Nephron progenitor cell (in vitro differentiated cells): Measurements from ENCODE around the gene KLHL11.

Experiments
- DNase-seq: peaks from one replicate; pipeline ENCODE4 v3.0.0; 2021
- H3K27ac Mint-ChIP-seq: 2 replicates; pipeline ENCODE4 v1.8.0; 2021; ENCODE audit warnings: mild to moderate bottlenecking, moderate library complexity, mixed read lengths
- H3K27me3 Mint-ChIP-seq: 2 replicates; pipeline ENCODE4 v1.8.0; 2021; ENCODE audit warnings: mild to moderate bottlenecking, low read depth, mixed read lengths; ENCODE audit not compliant: poor library complexity
- H3K36me3 Mint-ChIP-seq: 2 replicates; pipeline ENCODE4 v1.8.0; 2021; ENCODE audit warnings: low read depth, mixed read lengths
- H3K4me1 Mint-ChIP-seq: 2 replicates; pipeline ENCODE4 v1.8.0; 2021; ENCODE audit warnings: mixed read lengths
- H3K4me3 Mint-ChIP-seq: 2 replicates; pipeline ENCODE4 v1.8.0; 2021; ENCODE audit warnings: mild to moderate bottlenecking, moderate library complexity, mixed read lengths
- H3K9me3 Mint-ChIP-seq: 2 replicates; pipeline ENCODE4 v1.8.0; 2021; ENCODE audit warnings: mild to moderate bottlenecking, moderate library complexity, mixed read lengths
- CTCF ChIP-seq: fragments of 200-600 bp; sonication (generic); IDR thresholded peaks from 2 replicates; pipeline ENCODE4 v1.5.0; 2021; ENCODE audit warnings: antibody characterized with exemption

Gene KLHL11

GRCh38 chr17:41893384-41893783 lies 28.2 kb upstream of the KLHL11 start:
- TF ChIP-seq CTCF: no peak
- no peak overlapping the region for H3K4me3 Mint-ChIP-seq
- DNase-seq: no peak
- peaks cover 21% of the 10 kb centered on the region for H3K4me1 Mint-ChIP-seq
- H3K27me3 Mint-ChIP-seq: no peaks in the 10 kb centered on the region
- H3K27ac Mint-ChIP-seq: no peak overlapping the region
- H3K9me3 Mint-ChIP-seq: no peaks in the 10 kb centered on the region
- peaks cover 67% of the 10 kb centered on the region for H3K36me3 Mint-ChIP-seq

DNA sequence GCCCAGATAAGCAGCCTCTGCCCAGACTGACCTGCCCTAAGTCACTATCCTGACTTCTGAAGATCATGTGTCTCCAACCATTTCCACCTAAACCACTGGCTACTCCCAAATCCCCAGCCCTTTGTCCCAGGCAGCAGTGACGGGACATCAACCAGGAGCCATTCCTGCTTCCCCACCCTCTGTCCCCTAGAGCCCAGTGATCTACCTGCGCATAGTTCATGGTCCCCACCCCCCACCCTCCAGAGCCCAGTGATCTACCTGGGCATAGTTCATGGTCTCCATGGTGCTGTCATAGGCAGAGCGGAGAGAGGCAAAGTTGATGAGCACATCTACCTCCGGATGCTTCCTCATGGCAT lies 26.8 kb upstream of the KLHL11 start:
- TF ChIP-seq CTCF: no peak
- H3K4me1 Mint-ChIP-seq: peaks cover 16% of the 10 kb centered on the region
- H3K27ac Mint-ChIP-seq: peak overlapping the region; percentile 32
- H3K4me3 Mint-ChIP-seq: no peak overlapping the region
- H3K27me3 Mint-ChIP-seq: no peaks in the 10 kb centered on the region
- H3K36me3 Mint-ChIP-seq: peaks cover 71% of the 10 kb centered on the region
- no peaks in the 10 kb centered on the region for H3K9me3 Mint-ChIP-seq
- DNase-seq: no peak

DNA sequence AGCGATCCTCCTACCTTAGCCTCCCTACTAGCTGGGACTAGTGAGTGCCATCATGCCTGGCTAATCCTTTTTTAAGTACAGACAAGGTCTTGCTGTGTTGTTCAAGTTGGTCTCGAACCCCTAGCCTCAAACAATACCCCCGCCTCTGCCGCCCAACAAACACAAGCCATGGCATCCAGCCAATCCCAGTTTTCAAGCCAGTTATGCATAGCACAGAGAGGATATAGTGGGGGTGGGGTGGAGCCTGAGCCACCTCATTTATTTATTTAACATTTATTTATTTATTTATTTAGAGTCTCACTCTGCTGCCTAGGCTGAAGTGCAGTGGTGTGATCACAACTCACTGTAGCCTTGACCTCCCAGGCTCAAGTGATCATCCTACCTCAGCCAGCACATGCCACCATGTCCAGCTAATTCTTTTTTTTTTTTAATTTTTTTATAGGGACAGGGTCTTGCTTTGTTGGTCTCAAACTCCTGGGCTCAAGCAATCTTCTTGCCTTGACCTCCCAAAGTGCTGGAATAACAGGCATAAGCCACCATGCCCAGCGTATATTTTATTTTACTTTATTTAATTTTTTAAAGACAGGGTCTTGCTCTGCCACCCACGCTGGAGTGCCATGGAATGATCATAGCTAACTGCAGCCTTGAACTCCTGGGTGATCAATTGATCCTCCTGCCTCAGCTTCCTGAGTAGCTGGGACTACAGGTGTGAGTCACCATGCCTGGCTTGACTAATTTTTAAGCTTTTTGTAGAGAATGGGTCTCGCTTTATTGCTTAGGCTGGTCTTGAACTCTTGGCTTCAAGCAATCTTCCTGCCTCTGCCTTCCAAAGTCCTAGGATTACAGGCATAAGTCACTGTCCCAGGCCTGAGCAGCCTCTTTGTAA lies 26.2 kb upstream of the KLHL11 start:
- TF ChIP-seq CTCF: no peak
- peaks cover 66% of the 10 kb centered on the region for H3K36me3 Mint-ChIP-seq
- no peak overlapping the region for H3K4me3 Mint-ChIP-seq
- DNase-seq: no peak
- H3K4me1 Mint-ChIP-seq: peaks cover 10% of the 10 kb centered on the region
- H3K27me3 Mint-ChIP-seq: no peaks in the 10 kb centered on the region
- peak overlapping the region; percentile 72 for H3K27ac Mint-ChIP-seq
- H3K9me3 Mint-ChIP-seq: no peaks in the 10 kb centered on the region

DNA sequence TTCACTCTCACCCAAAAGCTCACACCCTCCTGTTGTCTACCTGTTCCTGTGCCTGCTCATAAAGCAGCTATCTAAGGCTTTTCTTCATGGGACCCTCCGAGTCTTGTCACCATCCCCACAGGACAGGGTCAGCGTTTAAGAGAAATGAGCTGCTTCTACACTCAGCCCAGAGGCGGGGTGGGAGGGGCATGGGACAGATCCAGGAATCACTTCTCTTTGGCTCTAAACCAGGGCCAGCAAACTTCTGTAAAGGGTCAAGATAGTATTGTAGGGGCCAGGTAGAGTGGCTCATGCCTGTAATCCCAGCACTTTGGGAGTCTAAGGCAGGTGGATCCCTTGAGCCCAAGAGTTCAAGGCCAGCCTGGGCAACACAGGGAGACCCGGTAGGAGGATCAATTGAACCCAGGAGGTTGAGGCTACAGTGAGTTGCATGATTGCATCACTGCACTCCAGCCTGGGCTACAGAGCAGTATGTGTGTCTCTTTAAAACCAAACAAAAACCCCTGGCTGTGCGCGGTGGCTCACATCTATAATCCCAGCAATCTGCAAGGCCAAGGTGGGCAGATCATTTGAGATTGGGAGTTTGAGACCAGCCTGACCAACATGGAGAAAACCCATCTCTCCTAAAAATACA lies 23.2 kb upstream of the KLHL11 start:
- no peak for DNase-seq

GRCh38 chr17:41885733-41886132 lies 20.5 kb upstream of the KLHL11 start:
- no peaks in the 10 kb centered on the region for H3K27me3 Mint-ChIP-seq
- no peak overlapping the region for H3K27ac Mint-ChIP-seq
- H3K4me1 Mint-ChIP-seq: no peaks in the 10 kb centered on the region
- DNase-seq: peak; percentile 17
- TF ChIP-seq CTCF: no peak
- H3K36me3 Mint-ChIP-seq: peaks cover 66% of the 10 kb centered on the region
- no peak overlapping the region for H3K4me3 Mint-ChIP-seq
- no peaks in the 10 kb centered on the region for H3K9me3 Mint-ChIP-seq

More for the DNA sequence above, 23.2 kb upstream of the KLHL11 start:
- H3K4me3 Mint-ChIP-seq: no peak overlapping the region
- H3K4me1 Mint-ChIP-seq: no peaks in the 10 kb centered on the region
- no peaks in the 10 kb centered on the region for H3K27me3 Mint-ChIP-seq
- H3K9me3 Mint-ChIP-seq: no peaks in the 10 kb centered on the region
- peaks cover 70% of the 10 kb centered on the region for H3K36me3 Mint-ChIP-seq
- peak overlapping the region; percentile 15 for H3K27ac Mint-ChIP-seq
- no peak for TF ChIP-seq CTCF
